Measurements from ENCODE around the gene PXK.

PXK gene

GRCh38 chr3:58466899-58467563, 134.3 kb downstream of the PXK start:
- Histone ChIP-seq H3K27ac (ENCODE audit: low read depth, low read length) (no peak overlapping the region), H3K4me3 (ENCODE audit: low read depth, low read length) (no peak overlapping the region), H3K4me1 (ENCODE audit: control insufficient read depth, insufficient read depth, low read length) (peaks cover 36% of the 10 kb centered on the region)

DNA sequence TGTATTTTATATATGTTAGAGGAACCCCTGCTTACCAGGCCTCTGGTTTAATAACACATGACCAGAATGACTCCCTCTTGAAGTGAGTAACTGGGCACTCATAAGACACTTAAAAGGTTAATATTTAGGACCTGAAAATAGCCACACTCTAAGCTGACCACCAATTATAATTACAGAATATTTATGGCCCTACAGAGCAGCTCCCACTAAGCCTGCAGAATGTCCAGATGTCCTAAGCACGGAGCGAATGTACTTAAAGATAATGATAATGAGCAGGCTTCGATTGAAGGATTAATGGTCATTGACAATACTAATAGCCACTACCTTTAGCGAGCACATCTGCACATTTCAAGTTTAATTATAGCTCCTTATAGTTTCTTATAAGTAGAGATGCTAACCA, 136.4 kb downstream of the PXK start:
- Histone ChIP-seq H3K9ac (ENCODE audit: low read length) (no peak overlapping the region), H3K9me3 (ENCODE audit: control insufficient read depth, insufficient read depth, low read depth, low read length) (no peaks in the 10 kb centered on the region), H3K27me3 (ENCODE audit: control insufficient read depth, insufficient read depth, low read length) (no peaks in the 10 kb centered on the region), H3K4me1 (ENCODE audit: control insufficient read depth, insufficient read depth, low read length) (peaks cover 24% of the 10 kb centered on the region), H3K4me3 (ENCODE audit: low read depth, low read length) (no peak overlapping the region), H3K36me3 (ENCODE audit: control insufficient read depth, insufficient read depth, low read length) (no peaks in the 10 kb centered on the region), H3K27ac (ENCODE audit: low read depth, low read length) (no peak overlapping the region)

More at GRCh38 chr3:58466899-58467563, 134.3 kb downstream of the PXK start:
- Histone ChIP-seq H3K27me3 (ENCODE audit: control insufficient read depth, insufficient read depth, low read length) (no peaks in the 10 kb centered on the region), H3K9me3 (ENCODE audit: control insufficient read depth, insufficient read depth, low read depth, low read length) (no peaks in the 10 kb centered on the region), H3K9ac (ENCODE audit: low read length) (no peak overlapping the region), H3K36me3 (ENCODE audit: control insufficient read depth, insufficient read depth, low read length) (no peaks in the 10 kb centered on the region)

DNA sequence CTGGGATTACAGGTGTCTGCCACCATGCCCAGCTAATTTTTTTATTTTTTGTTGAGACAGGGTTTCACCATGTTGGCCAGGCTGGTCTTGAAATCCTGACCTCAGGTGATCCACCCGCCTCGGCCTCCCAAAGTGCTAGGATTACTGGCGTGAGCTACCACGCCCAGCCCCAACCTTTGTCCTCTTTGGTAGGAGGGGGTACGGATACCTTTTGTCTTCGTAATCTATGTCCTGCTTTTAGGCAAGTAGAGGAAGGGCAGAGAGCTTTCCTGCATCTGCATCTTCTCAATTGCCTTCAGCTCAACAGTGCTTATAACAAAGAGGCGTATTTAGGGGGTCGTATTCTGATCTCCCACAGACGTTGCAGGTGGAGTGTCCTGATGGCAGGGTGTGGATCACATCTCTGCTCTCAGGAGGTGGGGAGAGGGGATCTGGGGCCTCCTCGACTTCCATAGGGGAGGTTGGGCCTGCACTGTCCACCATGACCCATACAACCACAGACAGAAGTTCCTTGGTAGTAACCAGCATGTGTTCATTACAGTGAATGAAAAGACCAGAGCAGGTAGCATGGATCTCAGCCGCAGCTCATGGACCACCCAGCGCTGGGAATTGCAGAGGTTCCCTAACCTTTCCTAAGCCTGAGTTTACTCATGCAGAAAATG, 137.8 kb downstream of the PXK start:
- Histone ChIP-seq H3K4me1 (ENCODE audit: control insufficient read depth, insufficient read depth, low read length) (peaks cover 30% of the 10 kb centered on the region), H3K27me3 (ENCODE audit: control insufficient read depth, insufficient read depth, low read length) (no peaks in the 10 kb centered on the region), H3K36me3 (ENCODE audit: control insufficient read depth, insufficient read depth, low read length) (no peaks in the 10 kb centered on the region), H3K9ac (ENCODE audit: low read length) (peak overlapping the region; percentile 32), H3K9me3 (ENCODE audit: control insufficient read depth, insufficient read depth, low read depth, low read length) (no peaks in the 10 kb centered on the region), H3K27ac (ENCODE audit: low read depth, low read length) (no peak overlapping the region), H3K4me3 (ENCODE audit: low read depth, low read length) (no peak overlapping the region)

DNA sequence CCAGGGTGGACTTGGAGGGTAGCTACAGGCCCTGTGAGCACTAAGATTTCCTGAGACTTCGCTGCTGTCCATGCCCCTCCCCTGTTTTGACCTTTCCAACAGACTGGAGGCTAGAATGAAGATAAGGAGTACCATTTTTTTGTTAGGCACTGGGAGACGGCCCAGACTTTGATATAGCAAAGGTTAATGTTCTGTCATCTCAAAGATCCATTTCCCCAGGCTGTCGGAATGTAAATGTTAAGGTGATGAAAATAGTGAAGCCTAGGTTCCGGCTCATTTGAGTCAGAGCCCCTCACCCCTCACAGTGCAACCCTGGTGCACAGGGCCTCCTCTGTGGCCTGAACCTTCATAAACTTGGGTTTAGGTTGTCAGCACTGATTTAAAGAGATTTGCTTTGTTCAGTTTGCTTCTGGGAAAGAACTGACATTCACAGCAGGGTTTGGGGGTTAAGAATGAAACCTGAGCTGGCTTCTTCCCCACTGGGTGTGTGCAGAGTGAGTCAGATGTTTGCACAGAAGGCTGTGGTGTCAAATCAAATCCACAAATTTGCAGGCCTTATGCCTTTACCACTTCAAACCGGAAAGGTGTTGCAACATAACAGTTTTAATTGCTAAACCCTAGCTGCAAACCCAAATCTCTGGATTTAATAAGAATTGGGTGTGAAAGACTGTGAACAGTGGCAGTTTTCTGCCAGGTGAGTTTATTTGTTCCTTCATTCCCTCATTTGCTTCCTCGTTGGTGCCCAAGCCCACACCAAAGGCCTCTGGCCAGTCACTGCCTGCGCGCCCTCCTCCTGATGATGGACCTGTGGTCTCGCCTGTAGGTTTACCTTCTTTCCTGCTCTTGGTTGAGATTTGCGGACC, 138.6 kb downstream of the PXK start:
- Histone ChIP-seq H3K36me3 (ENCODE audit: control insufficient read depth, insufficient read depth, low read length) (no peaks in the 10 kb centered on the region), H3K9me3 (ENCODE audit: control insufficient read depth, insufficient read depth, low read depth, low read length) (no peaks in the 10 kb centered on the region), H3K27me3 (ENCODE audit: control insufficient read depth, insufficient read depth, low read length) (no peaks in the 10 kb centered on the region), H3K4me1 (ENCODE audit: control insufficient read depth, insufficient read depth, low read length) (peaks cover 30% of the 10 kb centered on the region), H3K4me3 (ENCODE audit: low read depth, low read length) (no peak overlapping the region), H3K9ac (ENCODE audit: low read length) (peak overlapping the region; percentile 32), H3K27ac (ENCODE audit: low read depth, low read length) (no peak overlapping the region; the same call in 1 of the 2 replicates)

DNA sequence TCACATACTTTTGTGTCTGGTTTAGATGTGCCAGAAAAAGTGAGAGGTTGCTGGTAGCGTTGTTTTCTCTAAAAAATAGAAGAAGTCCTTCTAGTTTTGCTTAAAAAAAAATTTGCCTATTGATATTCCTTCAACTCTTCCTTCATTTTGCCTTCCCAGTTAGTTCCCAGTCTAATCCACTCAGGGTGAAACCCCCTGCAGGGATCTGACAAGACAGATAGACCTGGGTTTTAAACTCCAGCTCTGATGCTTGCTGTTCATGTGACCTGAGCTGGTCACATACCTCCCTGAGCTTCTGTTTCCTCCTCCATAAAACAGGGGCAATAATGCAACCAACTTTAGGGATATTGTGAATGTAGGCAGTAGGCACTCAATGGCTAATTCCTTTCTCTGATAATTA, 140.6 kb downstream of the PXK start:
- Histone ChIP-seq H3K27me3 (ENCODE audit: control insufficient read depth, insufficient read depth, low read length) (no peaks in the 10 kb centered on the region), H3K4me1 (ENCODE audit: control insufficient read depth, insufficient read depth, low read length) (peaks cover 28% of the 10 kb centered on the region), H3K4me3 (ENCODE audit: low read depth, low read length) (no peak overlapping the region), H3K9me3 (ENCODE audit: control insufficient read depth, insufficient read depth, low read depth, low read length) (no peaks in the 10 kb centered on the region), H3K36me3 (ENCODE audit: control insufficient read depth, insufficient read depth, low read length) (no peaks in the 10 kb centered on the region), H3K9ac (ENCODE audit: low read length) (no peak overlapping the region), H3K27ac (ENCODE audit: low read depth, low read length) (no peak overlapping the region)

DNA sequence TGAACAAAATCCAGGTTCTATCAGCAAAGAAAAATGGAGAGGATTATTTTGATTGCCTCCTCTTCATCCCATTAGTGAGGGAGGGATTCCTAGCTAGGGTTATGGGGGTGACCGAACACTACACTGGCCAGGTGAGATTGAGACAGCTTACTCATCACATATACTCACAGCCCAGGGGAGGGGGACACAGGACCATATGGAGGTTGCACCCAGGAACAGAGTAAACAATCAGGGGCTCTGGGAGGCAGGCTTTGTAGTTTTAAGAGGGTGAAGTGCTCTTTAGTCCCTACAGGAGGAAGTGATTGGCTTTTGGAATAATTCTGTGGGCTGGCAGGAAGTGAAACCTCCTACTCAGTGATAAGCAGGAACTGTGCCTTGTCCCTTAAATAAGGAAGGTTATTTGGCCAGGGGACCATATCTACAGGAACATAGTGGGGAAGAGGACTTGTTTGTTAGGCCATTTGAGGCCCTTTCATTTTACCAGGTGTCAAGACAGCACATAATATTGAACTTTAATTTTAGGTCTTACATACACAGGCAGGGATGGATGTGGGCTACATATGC, 141.7 kb downstream of the PXK start:
- no peak overlapping the region for H3K4me3 ChIP-seq (ENCODE audit: low read depth, low read length)
- 0 out of 2 replicates have a peak, but pooled peaks cover 2% of the 10 kb centered on the region for H3K9me3 ChIP-seq (ENCODE audit: control insufficient read depth, insufficient read depth, low read depth, low read length)
- H3K27ac ChIP-seq (ENCODE audit: low read depth, low read length): no peak overlapping the region
- no peak overlapping the region for H3K9ac ChIP-seq (ENCODE audit: low read length)
- no peaks in the 10 kb centered on the region for H3K27me3 ChIP-seq (ENCODE audit: control insufficient read depth, insufficient read depth, low read length)
- peaks cover 28% of the 10 kb centered on the region for H3K4me1 ChIP-seq (ENCODE audit: control insufficient read depth, insufficient read depth, low read length)
- no peaks in the 10 kb centered on the region for H3K36me3 ChIP-seq (ENCODE audit: control insufficient read depth, insufficient read depth, low read length)

DNA sequence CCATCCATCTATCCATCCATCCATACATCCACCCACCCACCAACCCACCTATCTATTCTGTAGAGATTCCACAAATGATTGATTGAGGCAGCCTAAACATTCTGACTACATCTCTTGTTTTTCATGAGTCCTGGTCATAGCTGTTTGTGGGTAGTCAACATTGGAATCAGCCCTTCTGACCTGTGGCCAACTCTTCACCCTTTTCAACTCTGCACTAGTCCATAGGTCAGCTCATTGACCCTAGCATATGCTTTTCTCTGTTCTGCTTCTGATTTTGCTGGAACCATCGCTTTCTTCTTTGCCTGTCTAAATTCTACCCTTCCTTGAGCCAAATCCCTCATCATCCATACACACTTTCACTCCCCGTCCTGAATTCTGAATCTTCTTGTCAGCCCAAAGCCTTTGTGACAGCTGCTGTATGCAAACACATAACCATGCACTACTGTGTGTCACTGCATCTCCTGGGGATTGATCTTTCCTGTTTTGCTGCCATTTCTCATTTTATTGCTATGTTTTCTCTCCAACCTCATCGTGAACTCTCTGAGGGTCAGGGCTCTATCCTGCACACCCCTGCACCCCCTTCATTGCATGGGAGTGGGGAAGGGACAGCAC, 142.4 kb downstream of the PXK start:
- Histone ChIP-seq H3K27ac (ENCODE audit: low read depth, low read length) (no peak overlapping the region), H3K36me3 (ENCODE audit: control insufficient read depth, insufficient read depth, low read length) (no peaks in the 10 kb centered on the region), H3K27me3 (ENCODE audit: control insufficient read depth, insufficient read depth, low read length) (no peaks in the 10 kb centered on the region), H3K9ac (ENCODE audit: low read length) (no peak overlapping the region), H3K4me1 (ENCODE audit: control insufficient read depth, insufficient read depth, low read length) (peaks cover 25% of the 10 kb centered on the region), H3K9me3 (ENCODE audit: control insufficient read depth, insufficient read depth, low read depth, low read length) (0 out of 2 replicates have a peak, but pooled peaks cover 2% of the 10 kb centered on the region), H3K4me3 (ENCODE audit: low read depth, low read length) (no peak overlapping the region)
